Colonic mucosa (tissue), 4 donors: Measurements from ENCODE around the gene MTOR. TPM values are rescaled to one million over a fixed set of nuclear protein-coding genes. Genes with fewer than 3 reads are reported as not detected.

ENCODE experiments used
- DNase-seq: peaks from one replicate; pipeline ENCODE4 v3.0.0-alpha.2; 2020
- H3K27ac ChIP-seq: fragments of 200-600 bp; one replicate; pipeline ENCODE4 v1.8.0; 2021
- H3K27me3 ChIP-seq: fragments of 200-600 bp; one replicate; pipeline ENCODE4 v1.8.0; 2021
- H3K36me3 ChIP-seq: fragments of 200-600 bp; one replicate; pipeline ENCODE4 v1.8.0; 2021
- H3K4me1 ChIP-seq: fragments of 200-600 bp; one replicate; pipeline ENCODE4 v1.8.0; 2021; ENCODE audit warnings: mild to moderate bottlenecking
- H3K4me3 ChIP-seq: fragments of 200-600 bp; one replicate; pipeline ENCODE4 v1.8.0; 2021
- H3K9ac ChIP-seq, 2 donors: one replicate each; pipeline ENCODE4 v1.7.0; 2013; ENCODE audit warnings: control low read depth in 2 of 2, low read depth in 2 of 2, low read length in 2 of 2
- H3K9me3 ChIP-seq: fragments of 200-600 bp; one replicate; pipeline ENCODE4 v1.8.0; 2021
- intact Hi-C: fragments of 100-400 bp; cut with DNase I; formaldehyde crosslinking; loops from one replicate; pipeline ENCODE4 v1.14.1; 2022
- total RNA-seq, 2 donors: library from RNA; stranded (reverse); fragmentation: NEBNext Ultra II Directional in 1 of 2; extraction: Animal tissue kit (Norgen Biotek cat#: 25700) in 1 of 2; gene quantifications; one replicate each; pipeline ENCODE4 v1.2.1, GENCODE V29; 2021
- TF ChIP-seq, protein P1 (sequence below): fragments of 200-600 bp; IDR thresholded peaks from one replicate; pipeline ENCODE4 v1.8.0; 2022; ENCODE audit warnings: antibody characterized with exemption, mild to moderate bottlenecking
- donor health status: healthy.
- donor health status: DM: no; HTN: no; CAD: no.
- donor health status: DM: no; HTN: no; CAD: no.

MTOR gene
- total RNA-seq, 2 donors from 2014 or later, result 29.9 to 50.2 TPM

DNA sequence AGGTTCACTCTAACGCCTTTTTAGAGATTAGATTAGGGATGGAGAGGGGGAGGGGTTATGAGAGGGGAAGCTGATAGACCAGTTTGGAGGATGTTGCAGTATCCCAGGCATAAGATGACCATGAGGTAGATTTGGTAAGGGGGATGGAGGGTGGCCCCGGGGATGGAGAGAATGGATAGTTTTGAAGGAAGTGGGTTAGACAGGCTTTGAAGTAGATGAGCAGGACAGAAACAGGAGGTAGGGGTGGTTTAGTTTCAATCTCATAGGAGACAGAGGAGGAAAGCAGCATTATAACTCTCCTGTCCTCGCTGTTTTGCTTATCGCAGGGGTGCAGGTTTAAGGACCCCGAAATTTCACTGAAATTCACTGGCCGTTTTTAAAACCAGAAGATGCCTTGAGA, 22.4 kb upstream of the MTOR start:
- Histone ChIP-seq H3K4me3 (no peak overlapping the region), H3K4me1 (no peaks in the 10 kb centered on the region), H3K27me3 (no peaks in the 10 kb centered on the region), H3K27ac (no peak overlapping the region), H3K9ac (no peak overlapping the region), H3K9me3 (no peaks in the 10 kb centered on the region), H3K36me3 (no peaks in the 10 kb centered on the region)
- intact Hi-C loops, result no loop called here
- TF ChIP-seq, protein P1, sequence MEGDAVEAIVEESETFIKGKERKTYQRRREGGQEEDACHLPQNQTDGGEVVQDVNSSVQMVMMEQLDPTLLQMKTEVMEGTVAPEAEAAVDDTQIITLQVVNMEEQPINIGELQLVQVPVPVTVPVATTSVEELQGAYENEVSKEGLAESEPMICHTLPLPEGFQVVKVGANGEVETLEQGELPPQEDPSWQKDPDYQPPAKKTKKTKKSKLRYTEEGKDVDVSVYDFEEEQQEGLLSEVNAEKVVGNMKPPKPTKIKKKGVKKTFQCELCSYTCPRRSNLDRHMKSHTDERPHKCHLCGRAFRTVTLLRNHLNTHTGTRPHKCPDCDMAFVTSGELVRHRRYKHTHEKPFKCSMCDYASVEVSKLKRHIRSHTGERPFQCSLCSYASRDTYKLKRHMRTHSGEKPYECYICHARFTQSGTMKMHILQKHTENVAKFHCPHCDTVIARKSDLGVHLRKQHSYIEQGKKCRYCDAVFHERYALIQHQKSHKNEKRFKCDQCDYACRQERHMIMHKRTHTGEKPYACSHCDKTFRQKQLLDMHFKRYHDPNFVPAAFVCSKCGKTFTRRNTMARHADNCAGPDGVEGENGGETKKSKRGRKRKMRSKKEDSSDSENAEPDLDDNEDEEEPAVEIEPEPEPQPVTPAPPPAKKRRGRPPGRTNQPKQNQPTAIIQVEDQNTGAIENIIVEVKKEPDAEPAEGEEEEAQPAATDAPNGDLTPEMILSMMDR, result no peak
- DNase-seq, result no peak

GRCh38 chr1:11283151-11283550, 20.8 kb upstream of the MTOR start:
- TF ChIP-seq, protein P1, result no peak
- no peaks in the 10 kb centered on the region for H3K9me3 ChIP-seq
- H3K4me3 ChIP-seq, result no peak overlapping the region
- H3K27ac ChIP-seq, result no peak overlapping the region
- no peaks in the 10 kb centered on the region for H3K27me3 ChIP-seq
- intact Hi-C loops, result no loop called here
- no peak overlapping the region for H3K9ac ChIP-seq
- no peaks in the 10 kb centered on the region for H3K36me3 ChIP-seq
- no peaks in the 10 kb centered on the region for H3K4me1 ChIP-seq
- no peak for DNase-seq

- intact Hi-C loops, result no loop called here
- no peak overlapping the region for H3K4me3 ChIP-seq
- H3K9me3 ChIP-seq, result no peaks in the 10 kb centered on the region
- DNase-seq, result no peak
- H3K27me3 ChIP-seq, result no peaks in the 10 kb centered on the region
- H3K27ac ChIP-seq, result no peak overlapping the region
- TF ChIP-seq, protein P1, result no peak
- no peaks in the 10 kb centered on the region for H3K4me1 ChIP-seq
- H3K36me3 ChIP-seq, result no peaks in the 10 kb centered on the region
- H3K9ac ChIP-seq, result no peak overlapping the region
Measured at GRCh38 chr1:11281518-11282331, 19.4 kb upstream of the MTOR start.

DNA sequence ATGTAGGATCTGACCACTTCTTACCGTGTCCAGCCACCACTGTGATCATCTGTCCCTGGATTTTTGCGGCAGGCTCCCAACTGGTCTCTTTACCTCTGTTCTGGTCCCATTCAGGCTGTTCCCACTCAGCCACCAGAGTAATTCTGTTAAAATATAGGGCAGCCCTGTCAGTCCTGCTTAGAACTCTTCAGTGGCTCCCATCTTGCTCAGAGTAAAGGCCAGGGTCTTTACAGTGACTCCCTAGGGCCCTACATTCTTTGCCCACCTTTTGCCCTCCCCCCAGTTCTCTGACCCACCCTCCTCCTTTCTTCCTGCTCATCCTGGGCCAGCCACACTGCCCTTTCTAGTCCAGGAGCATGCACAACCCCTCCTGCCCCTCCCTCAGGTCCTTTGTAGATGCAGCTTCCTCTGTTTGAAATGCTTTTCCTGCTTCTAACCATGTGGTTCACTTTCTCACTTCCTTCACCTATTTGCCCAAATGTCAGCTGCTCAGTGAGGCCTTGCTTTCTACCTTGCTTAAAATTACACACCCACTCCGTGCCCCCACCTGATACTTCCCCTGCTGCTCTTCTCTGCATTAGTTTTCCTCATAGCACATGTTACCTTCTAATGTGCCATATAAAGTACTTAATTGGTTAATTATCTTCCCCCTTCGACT, 18.5 kb upstream of the MTOR start:
- TF ChIP-seq, protein P1, result no peak
- Histone ChIP-seq H3K27me3 (no peaks in the 10 kb centered on the region), H3K9ac (no peak overlapping the region), H3K36me3 (no peaks in the 10 kb centered on the region), H3K4me3 (no peak overlapping the region), H3K27ac (no peak overlapping the region), H3K4me1 (no peaks in the 10 kb centered on the region), H3K9me3 (no peaks in the 10 kb centered on the region)
- DNase-seq, result no peak
- intact Hi-C loops, result no loop called here

GRCh38 chr1:11279630-11280029, 17.3 kb upstream of the MTOR start:
- H3K27me3 ChIP-seq, result no peaks in the 10 kb centered on the region
- DNase-seq, result no peak
- no peaks in the 10 kb centered on the region for H3K4me1 ChIP-seq
- intact Hi-C loops, result no loop called here
- no peak overlapping the region for H3K27ac ChIP-seq
- no peak overlapping the region for H3K9ac ChIP-seq
- TF ChIP-seq, protein P1, result no peak
- H3K9me3 ChIP-seq, result no peaks in the 10 kb centered on the region
- no peak overlapping the region for H3K4me3 ChIP-seq
- no peaks in the 10 kb centered on the region for H3K36me3 ChIP-seq
